Activated T-helper 17 cell treated with anti-CD3 and anti-CD28 coated beads, Interleukin-2, amount 50 U/mL, for 72 hours (primary cell): ENCODE data around the gene PSMB9. TPM values are rescaled to one million over a fixed set of nuclear protein-coding genes. Genes with fewer than 3 reads are reported as not detected.
A peak's percentile ranks its signal among the peaks of the same experiment; 100 is the strongest.

Experiments
- ATAC-seq: fragments of 150-1000 bp; cut with Tn5 transposase; replicated peaks from 2 replicates; pipeline ENCODE4 v1.10.0; 2021; ENCODE audit warnings: mild to moderate bottlenecking, moderate library complexity
- H3K27ac Mint-ChIP-seq: one replicate; pipeline ENCODE4 v1.8.0; 2022; ENCODE audit warnings: mixed read lengths
- H3K27me3 Mint-ChIP-seq: one replicate; pipeline ENCODE4 v1.8.0; 2022; ENCODE audit warnings: mixed read lengths
- H3K36me3 Mint-ChIP-seq: one replicate; pipeline ENCODE4 v1.8.0; 2022; ENCODE audit warnings: low read depth, mild to moderate bottlenecking, mixed read lengths
- H3K4me1 Mint-ChIP-seq: one replicate; pipeline ENCODE4 v1.8.0; 2022; ENCODE audit warnings: mixed read lengths
- H3K4me3 Mint-ChIP-seq: one replicate; pipeline ENCODE4 v1.8.0; 2022; ENCODE audit warnings: mild to moderate bottlenecking, mixed read lengths
- H3K9me3 Mint-ChIP-seq: one replicate; pipeline ENCODE4 v1.8.0; 2022; ENCODE audit warnings: mixed read lengths
- total RNA-seq, 2 donors: library from RNA; stranded (reverse); gene quantifications; one replicate each; pipeline ENCODE4 v1.2.3, GENCODE V29; 2022

The PSMB9 gene
- total RNA-seq, 2 donors from 2014 or later, result 203 to 215 TPM

DNA sequence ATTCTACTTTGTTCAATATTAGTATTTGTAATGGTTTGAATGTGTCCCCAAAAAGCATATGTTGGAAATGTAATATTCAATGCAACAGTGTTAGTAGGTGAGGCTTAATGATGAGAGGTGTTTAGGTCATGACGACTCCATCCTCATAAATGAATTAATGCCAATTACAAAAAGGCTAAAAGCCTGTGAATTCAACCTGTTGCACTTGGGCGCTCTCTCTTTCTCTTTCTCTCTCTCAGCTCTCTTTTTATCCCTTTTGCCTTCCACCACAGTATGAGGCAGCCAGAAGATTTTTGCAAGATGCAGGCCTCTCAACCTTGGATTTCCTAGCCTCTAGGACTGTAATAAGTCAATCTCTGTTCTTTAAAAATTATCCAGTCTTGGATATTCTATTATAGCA, 34.6 kb downstream of the PSMB9 start:
- H3K36me3 Mint-ChIP-seq, result no peaks in the 10 kb centered on the region

DNA sequence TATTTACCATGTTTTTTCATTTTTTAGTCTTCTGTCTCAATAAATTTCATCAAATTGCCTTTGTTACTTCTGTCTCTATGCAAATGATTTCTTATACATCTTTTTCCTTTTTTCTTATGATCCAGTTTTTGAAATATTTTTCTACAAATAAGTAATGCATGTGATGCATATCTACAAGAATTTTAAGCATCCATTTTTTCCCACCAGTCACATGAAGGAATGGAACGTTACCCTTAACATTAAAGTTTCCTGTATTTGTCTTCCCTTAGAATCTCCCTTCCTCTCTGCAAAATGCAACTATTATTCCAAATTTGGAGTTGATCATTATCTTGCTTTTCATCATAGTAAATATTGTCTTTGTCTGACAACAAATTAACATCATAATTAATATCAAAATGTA, 35.5 kb downstream of the PSMB9 start:
- Mint-ChIP-seq H3K4me3 (no peak overlapping the region), H3K27me3 (no peaks in the 10 kb centered on the region), H3K4me1 (no peaks in the 10 kb centered on the region), H3K36me3 (no peaks in the 10 kb centered on the region), H3K27ac (no peak overlapping the region), H3K9me3 (no peaks in the 10 kb centered on the region)
- no peak for ATAC-seq

More for the DNA sequence above, 34.6 kb downstream of the PSMB9 start:
- no peak overlapping the region for H3K4me3 Mint-ChIP-seq
- no peaks in the 10 kb centered on the region for H3K27me3 Mint-ChIP-seq
- no peak overlapping the region for H3K27ac Mint-ChIP-seq
- ATAC-seq, result no peak
- no peaks in the 10 kb centered on the region for H3K9me3 Mint-ChIP-seq
- H3K4me1 Mint-ChIP-seq, result no peaks in the 10 kb centered on the region

DNA sequence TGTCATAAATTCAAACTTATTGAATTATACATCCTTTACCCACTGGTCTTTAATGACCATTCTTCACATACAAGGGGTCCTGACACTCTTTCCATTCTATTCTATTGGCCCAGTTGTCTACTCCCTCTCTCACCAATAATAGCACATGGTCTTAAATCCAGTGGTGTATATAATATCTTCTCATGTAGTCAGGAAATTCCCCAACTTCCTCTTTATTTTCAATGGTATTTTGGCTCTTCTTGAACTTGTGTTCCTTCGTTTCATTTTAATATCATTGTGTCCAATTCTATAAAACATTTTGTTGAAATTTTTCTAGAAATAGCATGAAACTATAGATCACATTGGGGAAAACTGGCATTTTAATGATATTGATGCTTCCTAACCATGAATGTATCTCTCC, 36.8 kb downstream of the PSMB9 start:
- Mint-ChIP-seq H3K36me3 (no peaks in the 10 kb centered on the region), H3K27ac (no peak overlapping the region), H3K4me3 (no peak overlapping the region), H3K9me3 (no peaks in the 10 kb centered on the region), H3K27me3 (no peaks in the 10 kb centered on the region), H3K4me1 (no peaks in the 10 kb centered on the region)
- no peak for ATAC-seq

DNA sequence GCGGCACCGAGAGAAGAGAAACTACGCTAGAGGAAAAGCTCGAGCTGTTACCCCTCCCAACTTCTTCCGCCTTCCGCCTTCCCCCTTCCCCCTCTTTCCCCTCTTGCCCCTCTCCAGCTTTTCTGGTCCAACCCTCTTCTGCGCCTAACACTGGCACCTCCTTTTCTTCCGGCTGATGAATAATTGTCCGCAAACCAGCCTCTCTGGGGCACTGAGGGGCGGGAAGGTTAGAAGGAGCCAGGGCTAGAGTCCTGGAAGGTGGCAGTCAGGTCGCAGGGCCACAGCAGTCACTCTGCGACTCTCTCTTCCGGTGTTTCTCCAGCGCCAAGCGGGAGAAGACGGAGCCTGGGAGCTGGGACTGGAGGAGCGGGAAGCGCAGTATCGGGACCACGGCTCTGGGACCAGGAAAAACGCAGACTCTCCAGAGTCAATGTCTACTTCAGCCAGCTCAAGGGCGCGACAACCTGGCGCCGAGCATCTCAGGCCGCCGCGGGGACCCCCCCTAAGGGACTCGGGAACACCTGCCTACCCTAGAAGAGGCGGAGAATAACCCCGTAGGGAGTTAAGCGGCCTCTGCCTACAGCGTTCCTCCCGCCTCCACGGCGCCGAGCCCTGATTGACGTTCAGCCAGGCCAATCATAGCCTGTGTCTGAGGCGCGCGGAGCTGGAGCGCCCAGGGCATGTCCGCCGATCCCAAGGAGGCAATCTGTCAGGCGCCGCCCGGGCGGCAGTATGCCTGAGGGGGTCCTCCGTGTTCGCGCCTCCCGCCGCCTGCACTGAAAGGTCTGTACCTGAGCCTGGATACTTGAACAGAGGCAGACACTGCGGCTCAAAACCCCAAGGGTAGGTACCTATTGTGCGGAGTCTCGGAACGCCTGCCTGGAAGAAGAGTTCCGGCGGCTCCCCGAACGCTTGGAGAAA, 40.4 kb downstream of the PSMB9 start:
- ATAC-seq, result peak; percentile 99
- H3K4me3 Mint-ChIP-seq, result peak overlapping the region; percentile 93
- H3K4me1 Mint-ChIP-seq, result peaks cover 18% of the 10 kb centered on the region
- H3K9me3 Mint-ChIP-seq, result no peaks in the 10 kb centered on the region
- peak overlapping the region; percentile 90 for H3K27ac Mint-ChIP-seq
- H3K36me3 Mint-ChIP-seq, result no peaks in the 10 kb centered on the region
- no peaks in the 10 kb centered on the region for H3K27me3 Mint-ChIP-seq

DNA sequence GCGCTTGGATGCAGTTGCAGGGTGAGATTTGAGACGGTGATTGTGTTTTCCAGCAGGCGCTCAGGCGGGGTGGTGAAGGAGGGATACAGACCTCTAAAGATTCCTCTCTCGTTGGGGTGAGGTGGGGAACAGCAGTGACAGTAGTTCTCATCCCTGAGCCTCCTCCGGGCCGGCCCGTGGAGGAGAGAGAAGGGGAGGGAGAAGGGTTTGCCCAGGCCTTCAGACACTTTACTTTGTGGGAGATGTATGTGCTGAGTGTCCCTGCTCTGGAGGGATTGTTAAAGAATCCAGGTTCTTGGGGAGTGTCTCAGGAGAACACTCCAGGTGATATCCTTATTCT, 41.0 kb downstream of the PSMB9 start:
- H3K9me3 Mint-ChIP-seq, result no peaks in the 10 kb centered on the region
- H3K4me1 Mint-ChIP-seq, result peaks cover 18% of the 10 kb centered on the region
- peak overlapping the region; percentile 90 for H3K27ac Mint-ChIP-seq
- H3K36me3 Mint-ChIP-seq, result no peaks in the 10 kb centered on the region
- H3K27me3 Mint-ChIP-seq, result no peaks in the 10 kb centered on the region
- peak overlapping the region; percentile 93 for H3K4me3 Mint-ChIP-seq
- ATAC-seq, result peak; percentile 20

DNA sequence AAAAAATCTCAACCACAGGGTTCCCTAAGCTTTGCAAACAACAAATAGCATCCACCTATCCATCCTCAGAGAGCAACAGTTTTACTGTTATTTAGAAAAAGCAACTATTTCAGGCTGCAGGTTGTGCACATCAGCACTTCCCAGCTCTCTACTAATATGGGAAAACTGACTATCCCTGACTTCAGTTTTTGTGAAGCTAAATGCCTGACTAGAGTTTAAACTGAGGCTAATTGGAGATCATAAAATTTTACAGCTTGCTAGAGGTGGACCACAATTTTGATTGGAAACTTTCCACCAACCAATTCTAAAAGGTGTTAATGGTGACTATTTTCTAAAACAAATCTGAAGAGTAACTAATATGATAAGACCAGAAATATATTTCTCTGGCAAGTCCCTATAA, 50.0 kb downstream of the PSMB9 start:
- ATAC-seq, result no peak
- H3K36me3 Mint-ChIP-seq, result peaks cover 18% of the 10 kb centered on the region
- H3K27me3 Mint-ChIP-seq, result no peaks in the 10 kb centered on the region
- H3K4me1 Mint-ChIP-seq, result no peaks in the 10 kb centered on the region
- no peak overlapping the region for H3K27ac Mint-ChIP-seq
- no peak overlapping the region for H3K4me3 Mint-ChIP-seq
- no peaks in the 10 kb centered on the region for H3K9me3 Mint-ChIP-seq

DNA sequence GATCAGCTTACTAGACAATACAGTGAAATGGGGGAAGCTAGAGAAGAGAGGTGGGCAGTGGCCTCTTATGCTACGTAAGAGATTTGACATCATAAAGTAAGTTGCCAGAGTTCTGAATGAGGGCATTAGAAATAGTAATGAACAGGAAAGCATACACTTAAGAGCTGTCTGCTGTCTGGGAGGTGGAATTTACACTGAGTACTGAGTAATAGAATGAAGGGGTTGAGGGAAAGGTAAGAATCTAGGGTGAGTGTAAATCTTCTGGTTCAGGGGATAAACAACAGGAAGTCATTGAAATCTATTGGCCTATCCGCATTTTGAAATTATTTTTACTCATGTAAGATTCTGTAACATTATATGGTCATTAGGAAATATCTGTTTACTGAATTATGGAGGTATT, 51.1 kb downstream of the PSMB9 start:
- Mint-ChIP-seq H3K4me1 (no peaks in the 10 kb centered on the region), H3K9me3 (no peaks in the 10 kb centered on the region), H3K27me3 (no peaks in the 10 kb centered on the region), H3K4me3 (no peak overlapping the region), H3K36me3 (peaks cover 18% of the 10 kb centered on the region), H3K27ac (no peak overlapping the region)
- ATAC-seq, result no peak

DNA sequence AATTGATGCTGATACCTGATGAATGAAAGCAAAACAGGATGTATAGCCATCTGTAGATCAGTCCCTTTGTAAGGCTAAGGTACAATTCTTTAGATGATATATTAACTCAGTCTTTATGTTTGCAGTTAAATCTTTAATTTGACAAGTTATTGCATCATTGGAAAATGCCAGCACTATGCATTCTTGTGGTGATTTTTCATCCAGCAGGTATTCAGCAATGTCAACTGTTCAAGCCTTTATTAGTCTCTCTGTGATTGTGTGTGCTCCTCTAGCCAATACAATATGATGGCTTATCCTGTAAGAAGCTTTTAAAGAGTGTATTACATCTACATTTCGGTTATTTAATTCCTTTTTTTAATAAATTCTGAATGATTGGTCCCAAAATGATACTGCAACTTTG, 52.5 kb downstream of the PSMB9 start:
- H3K4me1 Mint-ChIP-seq, result no peaks in the 10 kb centered on the region
- no peaks in the 10 kb centered on the region for H3K9me3 Mint-ChIP-seq
- no peak for ATAC-seq
- no peaks in the 10 kb centered on the region for H3K27me3 Mint-ChIP-seq
- H3K27ac Mint-ChIP-seq, result no peak overlapping the region
- H3K4me3 Mint-ChIP-seq, result no peak overlapping the region
- H3K36me3 Mint-ChIP-seq, result peaks cover 4% of the 10 kb centered on the region

DNA sequence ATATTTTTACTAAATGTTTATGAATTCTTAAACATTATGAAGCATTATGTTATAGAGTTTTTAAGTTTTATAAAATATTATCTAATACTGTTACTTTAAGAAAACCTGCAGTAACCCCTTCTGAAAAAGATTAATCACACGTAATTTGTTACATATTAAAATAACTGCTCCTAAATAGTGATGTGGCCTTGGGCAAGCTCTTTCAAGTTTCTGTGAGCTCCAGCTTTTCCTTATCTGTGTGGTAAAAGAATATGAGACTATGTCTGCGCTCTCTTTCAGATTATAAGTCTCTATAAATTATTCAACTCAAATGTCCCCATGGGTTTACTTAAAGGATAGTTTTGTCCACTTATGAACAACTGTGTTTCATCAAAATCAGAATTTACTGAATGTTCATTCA, 54.9 kb downstream of the PSMB9 start:
- no peaks in the 10 kb centered on the region for H3K9me3 Mint-ChIP-seq
- no peak overlapping the region for H3K27ac Mint-ChIP-seq
- ATAC-seq, result no peak
- no peak overlapping the region for H3K4me3 Mint-ChIP-seq
- no peaks in the 10 kb centered on the region for H3K36me3 Mint-ChIP-seq
- no peaks in the 10 kb centered on the region for H3K27me3 Mint-ChIP-seq
- H3K4me1 Mint-ChIP-seq, result no peaks in the 10 kb centered on the region

Other genes with a start within 250 kb of the PSMB9 start
- 10 to 100 TPM in 1 of 2 donors, 1 to 10 TPM in 1; 1.1 to 11.6 TPM for gene HLA-DQA1, start 216.8 kb upstream of the PSMB9 start, total RNA-seq
- 10 to 100 TPM in 1 of 2 donors, 1 to 10 TPM in 1; 3.4 to 25.5 TPM for gene HLA-DQB1, start 187.5 kb upstream of the PSMB9 start, total RNA-seq
- gene HLA-DQA2, start 112.8 kb upstream of the PSMB9 start, total RNA-seq, result under 1 TPM; 0.17 to 0.77 TPM
- gene HLA-DQB2, start 90.7 kb upstream of the PSMB9 start, total RNA-seq, result 1 to 10 TPM; 1.5 to 2.0 TPM
- gene HLA-DOB, start 37.2 kb upstream of the PSMB9 start, total RNA-seq, result 1 to 10 TPM; 2.8 to 4.2 TPM
- gene TAP2, start 15.5 kb upstream of the PSMB9 start, total RNA-seq, result 100 to 1,000 TPM in 1 of 2 donors, 10 to 100 TPM in 1; 94.0 to 169 TPM
- gene PSMB8, start 10.1 kb upstream of the PSMB9 start, total RNA-seq, result 100 to 1,000 TPM; 286 to 344 TPM
- 100 to 1,000 TPM; 302 to 387 TPM for gene TAP1, start 488 bp upstream of the PSMB9 start, total RNA-seq
- gene HLA-DMB, start 86.8 kb downstream of the PSMB9 start, total RNA-seq, result 10 to 100 TPM in 1 of 2 donors, 1 to 10 TPM in 1; 2.7 to 17.7 TPM
- gene HLA-DMA, start 98.9 kb downstream of the PSMB9 start, total RNA-seq, result 10 to 100 TPM; 22.4 to 53.8 TPM
- gene BRD2, start 114.4 kb downstream of the PSMB9 start, total RNA-seq, result 100 to 1,000 TPM; 229 to 281 TPM
- 1 to 10 TPM in 1 of 2 donors, under 1 TPM in 1; 0.56 to 7.8 TPM for gene HLA-DOA, start 155.4 kb downstream of the PSMB9 start, total RNA-seq
- gene HLA-DPA1, start 219.5 kb downstream of the PSMB9 start, total RNA-seq, result 100 to 1,000 TPM in 1 of 2 donors, 10 to 100 TPM in 1; 40.5 to 136 TPM
- gene HLA-DPB1, start 221.8 kb downstream of the PSMB9 start, total RNA-seq, result 10 to 100 TPM; 21.4 to 69.1 TPM